ENCODE results near the gene MMUT.

DNA sequence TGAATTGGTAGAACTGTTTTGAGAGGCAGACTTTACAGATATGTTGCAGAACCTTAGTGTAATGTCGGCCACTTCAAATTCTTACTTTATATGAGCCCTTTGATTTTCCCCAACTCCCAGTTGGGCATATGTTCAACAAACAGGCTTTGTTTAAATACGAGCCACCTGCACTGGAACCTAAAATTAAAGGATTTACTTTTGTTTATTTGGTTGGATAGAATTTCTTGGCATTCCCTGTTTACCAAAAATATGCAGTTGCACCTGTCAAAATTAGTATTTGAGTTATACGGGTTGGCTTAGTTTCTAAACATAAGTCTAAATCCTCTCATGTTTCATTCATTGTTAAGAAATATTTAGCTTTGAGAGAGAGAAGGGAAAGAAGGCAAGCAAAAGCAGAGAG lies 34.3 kb upstream of the MMUT start:
- TF ChIP-seq, protein P1, sequence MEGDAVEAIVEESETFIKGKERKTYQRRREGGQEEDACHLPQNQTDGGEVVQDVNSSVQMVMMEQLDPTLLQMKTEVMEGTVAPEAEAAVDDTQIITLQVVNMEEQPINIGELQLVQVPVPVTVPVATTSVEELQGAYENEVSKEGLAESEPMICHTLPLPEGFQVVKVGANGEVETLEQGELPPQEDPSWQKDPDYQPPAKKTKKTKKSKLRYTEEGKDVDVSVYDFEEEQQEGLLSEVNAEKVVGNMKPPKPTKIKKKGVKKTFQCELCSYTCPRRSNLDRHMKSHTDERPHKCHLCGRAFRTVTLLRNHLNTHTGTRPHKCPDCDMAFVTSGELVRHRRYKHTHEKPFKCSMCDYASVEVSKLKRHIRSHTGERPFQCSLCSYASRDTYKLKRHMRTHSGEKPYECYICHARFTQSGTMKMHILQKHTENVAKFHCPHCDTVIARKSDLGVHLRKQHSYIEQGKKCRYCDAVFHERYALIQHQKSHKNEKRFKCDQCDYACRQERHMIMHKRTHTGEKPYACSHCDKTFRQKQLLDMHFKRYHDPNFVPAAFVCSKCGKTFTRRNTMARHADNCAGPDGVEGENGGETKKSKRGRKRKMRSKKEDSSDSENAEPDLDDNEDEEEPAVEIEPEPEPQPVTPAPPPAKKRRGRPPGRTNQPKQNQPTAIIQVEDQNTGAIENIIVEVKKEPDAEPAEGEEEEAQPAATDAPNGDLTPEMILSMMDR (conservative IDR thresholded peaks at IDR 0.05; ENCODE audit: low read depth in 2 of 2) = no peak
- no peak for TF ChIP-seq ZNF331 (CRISPR knock-in tag; IDR thresholded peaks at IDR 0.05; ENCODE audit: low read depth)
- TF ChIP-seq POLR2AphosphoS5 (IDR thresholded peaks at IDR 0.05; ENCODE audit: low read depth) = no peak
- no peak for TF ChIP-seq EZH2 (IDR thresholded peaks at IDR 0.05; ENCODE audit: low read depth, unreplicated experiment)
- TF ChIP-seq, protein P2, sequence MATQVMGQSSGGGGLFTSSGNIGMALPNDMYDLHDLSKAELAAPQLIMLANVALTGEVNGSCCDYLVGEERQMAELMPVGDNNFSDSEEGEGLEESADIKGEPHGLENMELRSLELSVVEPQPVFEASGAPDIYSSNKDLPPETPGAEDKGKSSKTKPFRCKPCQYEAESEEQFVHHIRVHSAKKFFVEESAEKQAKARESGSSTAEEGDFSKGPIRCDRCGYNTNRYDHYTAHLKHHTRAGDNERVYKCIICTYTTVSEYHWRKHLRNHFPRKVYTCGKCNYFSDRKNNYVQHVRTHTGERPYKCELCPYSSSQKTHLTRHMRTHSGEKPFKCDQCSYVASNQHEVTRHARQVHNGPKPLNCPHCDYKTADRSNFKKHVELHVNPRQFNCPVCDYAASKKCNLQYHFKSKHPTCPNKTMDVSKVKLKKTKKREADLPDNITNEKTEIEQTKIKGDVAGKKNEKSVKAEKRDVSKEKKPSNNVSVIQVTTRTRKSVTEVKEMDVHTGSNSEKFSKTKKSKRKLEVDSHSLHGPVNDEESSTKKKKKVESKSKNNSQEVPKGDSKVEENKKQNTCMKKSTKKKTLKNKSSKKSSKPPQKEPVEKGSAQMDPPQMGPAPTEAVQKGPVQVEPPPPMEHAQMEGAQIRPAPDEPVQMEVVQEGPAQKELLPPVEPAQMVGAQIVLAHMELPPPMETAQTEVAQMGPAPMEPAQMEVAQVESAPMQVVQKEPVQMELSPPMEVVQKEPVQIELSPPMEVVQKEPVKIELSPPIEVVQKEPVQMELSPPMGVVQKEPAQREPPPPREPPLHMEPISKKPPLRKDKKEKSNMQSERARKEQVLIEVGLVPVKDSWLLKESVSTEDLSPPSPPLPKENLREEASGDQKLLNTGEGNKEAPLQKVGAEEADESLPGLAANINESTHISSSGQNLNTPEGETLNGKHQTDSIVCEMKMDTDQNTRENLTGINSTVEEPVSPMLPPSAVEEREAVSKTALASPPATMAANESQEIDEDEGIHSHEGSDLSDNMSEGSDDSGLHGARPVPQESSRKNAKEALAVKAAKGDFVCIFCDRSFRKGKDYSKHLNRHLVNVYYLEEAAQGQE (IDR thresholded peaks at IDR 0.05; ENCODE audit: unreplicated experiment) = no peak
- TF ChIP-seq, protein P3, sequence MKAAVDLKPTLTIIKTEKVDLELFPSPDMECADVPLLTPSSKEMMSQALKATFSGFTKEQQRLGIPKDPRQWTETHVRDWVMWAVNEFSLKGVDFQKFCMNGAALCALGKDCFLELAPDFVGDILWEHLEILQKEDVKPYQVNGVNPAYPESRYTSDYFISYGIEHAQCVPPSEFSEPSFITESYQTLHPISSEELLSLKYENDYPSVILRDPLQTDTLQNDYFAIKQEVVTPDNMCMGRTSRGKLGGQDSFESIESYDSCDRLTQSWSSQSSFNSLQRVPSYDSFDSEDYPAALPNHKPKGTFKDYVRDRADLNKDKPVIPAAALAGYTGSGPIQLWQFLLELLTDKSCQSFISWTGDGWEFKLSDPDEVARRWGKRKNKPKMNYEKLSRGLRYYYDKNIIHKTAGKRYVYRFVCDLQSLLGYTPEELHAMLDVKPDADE (IDR thresholded peaks at IDR 0.05) = no peak
- TF ChIP-seq EZH2phosphoT487 (IDR thresholded peaks at IDR 0.05; ENCODE audit: unreplicated experiment) = no peak
- TF ChIP-seq, protein P4, sequence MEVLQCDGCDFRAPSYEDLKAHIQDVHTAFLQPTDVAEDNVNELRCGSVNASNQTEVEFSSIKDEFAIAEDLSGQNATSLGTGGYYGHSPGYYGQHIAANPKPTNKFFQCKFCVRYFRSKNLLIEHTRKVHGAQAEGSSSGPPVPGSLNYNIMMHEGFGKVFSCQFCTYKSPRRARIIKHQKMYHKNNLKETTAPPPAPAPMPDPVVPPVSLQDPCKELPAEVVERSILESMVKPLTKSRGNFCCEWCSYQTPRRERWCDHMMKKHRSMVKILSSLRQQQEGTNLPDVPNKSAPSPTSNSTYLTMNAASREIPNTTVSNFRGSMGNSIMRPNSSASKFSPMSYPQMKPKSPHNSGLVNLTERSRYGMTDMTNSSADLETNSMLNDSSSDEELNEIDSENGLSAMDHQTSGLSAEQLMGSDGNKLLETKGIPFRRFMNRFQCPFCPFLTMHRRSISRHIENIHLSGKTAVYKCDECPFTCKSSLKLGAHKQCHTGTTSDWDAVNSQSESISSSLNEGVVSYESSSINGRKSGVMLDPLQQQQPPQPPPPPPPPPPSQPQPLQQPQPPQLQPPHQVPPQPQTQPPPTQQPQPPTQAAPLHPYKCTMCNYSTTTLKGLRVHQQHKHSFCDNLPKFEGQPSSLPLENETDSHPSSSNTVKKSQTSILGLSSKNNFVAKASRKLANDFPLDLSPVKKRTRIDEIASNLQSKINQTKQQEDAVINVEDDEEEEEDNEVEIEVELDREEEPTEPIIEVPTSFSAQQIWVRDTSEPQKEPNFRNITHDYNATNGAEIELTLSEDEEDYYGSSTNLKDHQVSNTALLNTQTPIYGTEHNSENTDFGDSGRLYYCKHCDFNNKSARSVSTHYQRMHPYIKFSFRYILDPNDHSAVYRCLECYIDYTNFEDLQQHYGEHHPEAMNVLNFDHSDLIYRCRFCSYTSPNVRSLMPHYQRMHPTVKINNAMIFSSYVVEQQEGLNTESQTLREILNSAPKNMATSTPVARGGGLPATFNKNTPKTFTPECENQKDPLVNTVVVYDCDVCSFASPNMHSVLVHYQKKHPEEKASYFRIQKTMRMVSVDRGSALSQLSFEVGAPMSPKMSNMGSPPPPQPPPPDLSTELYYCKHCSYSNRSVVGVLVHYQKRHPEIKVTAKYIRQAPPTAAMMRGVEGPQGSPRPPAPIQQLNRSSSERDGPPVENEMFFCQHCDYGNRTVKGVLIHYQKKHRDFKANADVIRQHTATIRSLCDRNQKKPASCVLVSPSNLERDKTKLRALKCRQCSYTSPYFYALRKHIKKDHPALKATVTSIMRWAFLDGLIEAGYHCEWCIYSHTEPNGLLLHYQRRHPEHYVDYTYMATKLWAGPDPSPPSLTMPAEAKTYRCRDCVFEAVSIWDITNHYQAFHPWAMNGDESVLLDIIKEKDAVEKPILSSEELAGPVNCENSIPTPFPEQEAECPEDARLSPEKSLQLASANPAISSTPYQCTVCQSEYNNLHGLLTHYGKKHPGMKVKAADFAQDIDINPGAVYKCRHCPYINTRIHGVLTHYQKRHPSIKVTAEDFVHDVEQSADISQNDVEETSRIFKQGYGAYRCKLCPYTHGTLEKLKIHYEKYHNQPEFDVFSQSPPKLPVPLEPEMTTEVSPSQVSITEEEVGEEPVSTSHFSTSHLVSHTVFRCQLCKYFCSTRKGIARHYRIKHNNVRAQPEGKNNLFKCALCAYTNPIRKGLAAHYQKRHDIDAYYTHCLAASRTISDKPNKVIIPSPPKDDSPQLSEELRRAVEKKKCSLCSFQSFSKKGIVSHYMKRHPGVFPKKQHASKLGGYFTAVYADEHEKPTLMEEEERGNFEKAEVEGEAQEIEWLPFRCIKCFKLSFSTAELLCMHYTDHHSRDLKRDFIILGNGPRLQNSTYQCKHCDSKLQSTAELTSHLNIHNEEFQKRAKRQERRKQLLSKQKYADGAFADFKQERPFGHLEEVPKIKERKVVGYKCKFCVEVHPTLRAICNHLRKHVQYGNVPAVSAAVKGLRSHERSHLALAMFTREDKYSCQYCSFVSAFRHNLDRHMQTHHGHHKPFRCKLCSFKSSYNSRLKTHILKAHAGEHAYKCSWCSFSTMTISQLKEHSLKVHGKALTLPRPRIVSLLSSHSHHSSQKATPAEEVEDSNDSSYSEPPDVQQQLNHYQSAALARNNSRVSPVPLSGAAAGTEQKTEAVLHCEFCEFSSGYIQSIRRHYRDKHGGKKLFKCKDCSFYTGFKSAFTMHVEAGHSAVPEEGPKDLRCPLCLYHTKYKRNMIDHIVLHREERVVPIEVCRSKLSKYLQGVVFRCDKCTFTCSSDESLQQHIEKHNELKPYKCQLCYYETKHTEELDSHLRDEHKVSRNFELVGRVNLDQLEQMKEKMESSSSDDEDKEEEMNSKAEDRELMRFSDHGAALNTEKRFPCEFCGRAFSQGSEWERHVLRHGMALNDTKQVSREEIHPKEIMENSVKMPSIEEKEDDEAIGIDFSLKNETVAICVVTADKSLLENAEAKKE (CRISPR knock-in tag; IDR thresholded peaks at IDR 0.05) = no peak
- TF ChIP-seq CREB1 (CRISPR knock-in tag; IDR thresholded peaks at IDR 0.05; ENCODE audit: low read depth) = no peak
- TF ChIP-seq JUNB (IDR thresholded peaks at IDR 0.05; ENCODE audit: unreplicated experiment) = no peak

All from GM23338 (cell line).